ENCODE results near the gene B9D1.
"Not testable (repeated sequence)": the region's sequence is repeated elsewhere in the genome, so short reads cannot be mapped to it uniquely, and the experiment has no call there.

The B9D1 gene

DNA sequence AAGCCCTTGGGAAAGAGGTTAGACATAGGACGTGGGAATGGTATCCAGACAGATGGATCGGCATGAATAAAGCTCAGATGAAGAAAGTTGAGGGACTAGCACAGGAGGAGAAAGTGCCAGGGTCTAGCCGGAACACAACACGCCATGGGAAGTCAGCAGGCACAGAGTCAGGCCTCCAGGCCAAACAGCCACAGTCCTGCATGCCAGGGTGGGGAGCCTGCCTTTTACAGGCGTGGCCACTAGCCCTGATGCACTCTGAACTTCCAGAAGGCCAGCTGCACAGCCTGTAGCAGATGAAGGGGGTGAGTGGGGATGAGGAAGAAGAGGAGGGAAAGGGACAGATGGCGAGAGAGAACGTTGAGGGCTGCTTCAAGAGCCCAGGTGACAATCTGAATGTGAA lies 5.2 kb downstream of the B9D1 start:
- DNase-seq: no peak

DNA sequence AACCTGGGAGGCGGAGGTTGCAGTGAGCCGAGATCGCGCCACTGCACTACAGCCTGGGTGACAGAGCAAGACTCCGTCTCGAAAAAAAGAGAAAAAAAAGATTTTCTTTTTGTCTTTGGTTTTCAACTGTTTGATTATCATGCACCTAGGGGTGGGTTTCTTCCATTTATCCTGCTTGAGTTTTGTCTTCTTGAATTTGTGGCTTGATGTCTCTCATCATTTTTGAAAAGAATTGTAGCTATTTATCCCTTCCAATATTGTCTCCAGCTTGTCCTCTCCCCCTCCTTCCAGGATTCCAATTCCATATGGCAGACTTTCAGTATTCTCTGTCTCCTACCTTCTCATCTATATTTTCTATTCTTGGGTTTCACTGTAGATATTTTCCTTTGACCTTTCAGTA lies 7.8 kb downstream of the B9D1 start:
- DNase-seq: no peak

DNA sequence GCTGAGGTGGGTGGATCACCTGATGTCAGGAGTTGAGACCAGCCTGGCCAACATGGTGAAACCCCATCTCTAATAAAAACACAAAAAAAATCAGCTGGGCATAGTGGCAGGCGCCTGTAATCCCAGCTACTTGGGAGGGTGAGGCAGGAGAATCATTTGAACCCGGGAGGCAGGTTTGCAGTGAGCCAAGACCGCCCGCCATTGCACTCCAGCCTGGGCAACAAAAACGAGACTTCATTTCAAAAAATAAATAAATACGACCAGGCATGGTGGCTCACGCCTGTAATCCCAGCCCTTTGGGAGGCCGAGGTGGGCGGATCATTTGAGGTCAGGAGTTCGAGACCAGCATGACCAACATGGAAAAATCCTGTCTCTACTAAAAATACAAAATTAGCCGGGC lies 9.1 kb downstream of the B9D1 start:
- DNase-seq: not testable (repeated sequence)

DNA sequence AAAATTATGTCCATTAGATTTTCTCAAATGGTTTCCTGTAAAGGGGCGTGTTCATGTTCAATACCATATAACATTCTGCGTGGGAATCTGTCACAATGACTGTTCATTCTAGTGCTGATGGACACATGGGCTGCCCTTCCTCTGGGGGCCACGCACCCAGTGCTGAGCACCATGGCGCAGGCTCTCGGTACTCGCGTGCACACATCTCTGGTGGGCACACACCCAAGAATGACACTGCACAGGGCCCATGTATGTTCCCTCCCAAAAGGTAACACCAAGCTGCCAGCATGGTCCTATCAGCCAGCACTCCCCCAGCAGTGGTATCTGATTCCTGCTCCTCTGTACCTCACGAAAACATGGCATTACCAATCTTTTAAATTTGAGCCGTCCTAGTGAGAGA lies 13.7 kb downstream of the B9D1 start:
- DNase-seq: no peak

DNA sequence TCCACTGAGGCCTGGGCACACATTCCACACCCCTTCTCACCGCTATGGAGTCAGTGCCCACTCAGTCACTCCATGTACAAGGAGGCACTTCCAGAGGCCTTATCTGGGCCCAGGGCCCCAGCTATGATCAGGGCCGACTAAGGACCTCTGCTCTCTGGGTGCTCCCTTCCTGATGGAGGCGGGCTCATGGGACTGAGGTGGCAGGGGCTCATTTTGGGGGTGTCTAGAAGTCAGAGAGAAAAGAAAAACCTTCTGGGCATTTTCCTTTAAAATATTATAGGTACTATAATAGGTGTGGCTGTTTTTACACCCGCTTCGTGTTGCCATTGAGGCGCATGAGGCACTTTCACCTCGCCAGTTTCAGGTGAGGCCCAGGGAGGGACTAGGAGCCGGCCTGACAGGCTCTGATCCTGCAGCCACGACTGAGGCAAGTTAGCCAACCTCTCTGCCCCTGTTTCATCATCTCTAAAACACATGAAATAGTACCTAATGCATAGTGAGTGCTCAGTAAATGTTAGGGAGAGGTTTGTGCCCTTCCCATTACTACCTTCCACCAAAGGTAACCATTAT lies 14.4 kb downstream of the B9D1 start:
- no peak for DNase-seq

DNA sequence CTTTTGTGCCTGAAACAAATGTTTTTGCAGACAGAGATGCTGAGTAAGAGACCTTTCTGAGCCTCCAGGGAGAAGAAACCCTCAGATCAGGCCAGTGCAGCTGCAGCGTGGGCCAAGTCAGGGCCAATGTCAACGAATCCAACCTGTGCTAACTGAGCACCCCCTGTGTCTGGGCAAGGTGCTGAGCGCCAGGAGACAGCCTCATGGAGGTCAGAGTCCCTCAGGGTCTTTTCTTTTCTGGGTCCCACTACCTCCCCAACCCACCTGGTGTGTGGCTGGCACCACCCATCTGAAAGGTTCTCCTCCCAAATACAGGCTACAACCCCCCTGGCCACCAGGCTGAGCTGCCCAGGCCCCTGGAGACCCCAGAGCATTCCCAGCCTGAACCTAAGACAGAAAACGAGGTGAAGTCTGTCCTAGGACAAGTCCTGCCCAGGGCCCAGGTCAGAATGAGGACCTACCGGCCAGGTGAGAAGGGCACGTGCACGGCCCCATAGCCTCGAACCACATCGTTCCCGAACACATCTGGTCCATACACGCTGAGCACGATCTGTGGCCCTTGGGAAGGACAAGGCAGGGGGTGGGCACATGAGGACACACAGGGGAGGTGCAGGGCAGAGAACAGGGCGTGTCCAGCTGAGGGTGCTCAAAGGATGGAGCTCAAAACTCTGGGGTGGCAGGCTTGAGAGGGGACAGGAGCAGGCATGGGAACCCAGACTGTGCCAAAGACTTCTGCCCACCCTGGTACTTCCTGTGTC lies 15.0 kb downstream of the B9D1 start:
- no peak for DNase-seq

DNA sequence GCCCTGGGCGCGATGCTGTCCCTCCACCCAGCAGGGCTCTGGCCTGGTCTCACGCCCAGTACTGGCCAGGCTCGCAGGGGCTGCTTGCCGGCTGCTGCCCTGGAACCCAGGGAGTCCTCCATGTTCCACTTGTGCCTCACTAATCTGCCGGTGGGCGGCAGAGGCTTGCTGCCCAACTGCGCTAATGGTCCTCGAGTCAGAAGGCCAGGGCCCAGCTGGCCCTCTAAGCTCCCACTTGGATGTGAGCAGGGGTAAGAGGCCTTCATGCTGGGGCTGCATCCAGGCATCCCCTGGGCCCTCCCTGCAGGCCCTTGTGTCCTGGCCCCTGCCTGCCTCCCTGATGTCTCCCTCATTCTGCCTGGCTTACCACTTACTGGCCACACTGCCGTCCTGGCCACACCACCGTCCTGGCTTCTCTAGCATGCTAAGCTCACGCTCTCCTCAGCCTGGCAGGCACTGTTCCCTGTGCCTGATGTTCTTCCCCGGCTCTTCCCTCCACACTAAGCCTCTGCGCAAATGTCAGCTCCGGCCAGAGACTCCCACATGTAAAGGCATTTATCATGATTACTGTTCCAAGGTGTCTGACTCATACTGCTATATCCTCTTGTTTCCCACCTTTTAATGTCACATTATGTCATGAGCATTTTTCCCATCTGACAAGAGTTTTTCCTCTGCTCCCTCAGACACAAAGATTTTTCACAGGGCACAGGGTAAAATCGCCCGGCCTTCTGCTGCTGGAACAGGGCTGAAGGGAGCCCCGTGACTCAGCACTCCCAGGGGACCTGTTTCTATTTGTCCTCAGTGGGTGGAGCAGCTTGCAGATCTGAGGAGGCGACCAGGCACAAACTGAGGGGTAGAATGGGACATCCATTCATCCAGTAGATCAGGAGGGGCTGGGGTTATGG lies 15.9 kb downstream of the B9D1 start:
- DNase-seq: no peak

DNA sequence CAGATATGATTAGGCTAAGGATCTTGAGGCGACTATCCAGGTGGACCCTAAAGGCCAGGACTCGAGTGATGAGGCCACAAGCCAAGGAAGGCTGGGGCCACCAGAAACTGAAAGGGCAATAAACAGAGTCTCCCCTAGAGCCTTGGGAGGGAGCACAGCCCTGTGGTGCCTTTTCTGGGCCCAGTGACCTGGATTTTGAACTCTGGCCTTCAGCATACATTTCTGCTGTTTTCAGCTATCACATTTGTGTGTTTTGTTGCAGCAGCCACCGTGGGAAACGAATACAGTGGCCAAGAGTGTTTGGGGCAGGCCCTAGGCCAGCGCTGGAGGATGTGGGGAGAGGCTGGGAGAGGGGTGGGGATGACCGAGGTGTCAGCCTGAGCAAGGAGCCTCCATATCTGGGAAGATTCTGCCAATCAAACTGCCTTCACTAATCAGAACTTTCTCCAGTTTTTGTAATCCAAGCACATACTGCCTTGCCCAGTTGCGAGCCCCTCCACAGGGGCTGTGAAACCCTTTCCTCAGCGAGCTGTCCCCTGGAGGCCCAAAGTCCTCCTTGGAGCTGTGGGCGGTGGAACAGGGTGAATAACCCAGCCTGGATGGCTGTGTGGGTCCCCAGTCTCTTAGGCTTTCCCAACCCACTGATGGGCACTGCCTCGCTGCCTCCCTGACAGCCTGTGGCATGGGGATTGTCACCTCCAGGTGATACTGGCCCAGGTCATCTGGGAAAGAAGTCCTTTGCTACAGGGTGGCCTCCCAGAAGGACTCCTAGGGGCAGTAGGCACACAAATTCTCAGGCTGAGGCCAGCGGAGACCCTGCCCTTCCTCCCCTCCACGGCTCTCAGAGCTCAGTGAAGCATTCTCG lies 16.8 kb downstream of the B9D1 start:
- no peak for DNase-seq

DNA sequence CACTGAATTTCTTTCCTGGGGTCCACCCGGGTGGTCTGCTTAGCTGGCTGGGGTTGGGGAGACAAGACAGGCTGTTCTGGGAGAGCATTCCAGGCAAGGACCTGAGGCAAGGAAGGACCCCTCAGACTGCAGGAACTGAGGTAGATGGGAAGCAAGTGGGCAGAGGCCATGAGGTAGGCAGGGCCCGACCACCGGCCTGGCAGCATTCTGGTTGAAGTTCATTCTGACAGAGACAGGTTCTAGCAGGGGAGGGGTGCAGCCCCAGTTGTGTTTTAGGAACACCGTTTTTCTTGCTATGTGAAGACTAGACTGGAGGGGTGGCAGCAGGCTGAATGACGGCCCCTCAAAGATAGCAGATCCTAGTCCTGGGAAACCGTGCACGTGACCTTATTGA lies 17.5 kb downstream of the B9D1 start:
- no peak for DNase-seq

DNA sequence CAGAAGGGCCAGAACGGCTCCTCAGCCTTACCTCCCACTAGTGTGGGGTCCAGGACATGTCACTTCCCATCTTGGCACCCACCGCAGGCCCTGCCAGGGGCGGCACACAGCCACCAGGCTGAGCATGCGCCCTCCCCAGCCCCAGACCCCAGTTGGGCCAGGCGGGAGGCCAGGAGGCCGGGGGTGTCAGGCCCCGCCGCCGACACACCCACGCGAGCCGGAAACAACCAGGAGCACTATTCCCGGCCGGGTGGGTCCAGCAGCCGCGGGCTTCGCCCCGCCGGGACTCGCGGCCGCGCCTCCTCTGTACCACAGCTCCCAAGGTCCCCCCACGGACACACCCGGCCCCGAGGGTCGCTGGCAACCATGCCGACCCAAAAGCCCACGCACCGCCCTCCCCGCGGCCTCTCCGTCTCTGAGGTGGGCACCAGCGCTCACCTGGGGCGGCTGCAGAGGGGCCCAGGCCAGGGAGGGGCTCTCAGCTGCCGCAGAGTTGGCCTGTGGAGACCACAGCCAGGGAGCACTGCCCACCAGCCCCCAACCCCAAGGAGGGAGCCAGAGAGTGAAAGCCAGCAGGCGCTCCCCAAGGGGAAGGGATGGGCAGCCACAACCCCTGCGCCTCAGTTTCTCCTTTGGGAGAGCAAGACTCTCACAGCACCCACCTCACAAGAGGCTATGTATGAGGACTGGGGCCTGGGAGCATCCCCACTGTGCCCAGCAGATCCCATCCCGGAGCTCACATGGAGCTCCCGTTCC lies 18.0 kb downstream of the B9D1 start:
- no peak for DNase-seq

DNA sequence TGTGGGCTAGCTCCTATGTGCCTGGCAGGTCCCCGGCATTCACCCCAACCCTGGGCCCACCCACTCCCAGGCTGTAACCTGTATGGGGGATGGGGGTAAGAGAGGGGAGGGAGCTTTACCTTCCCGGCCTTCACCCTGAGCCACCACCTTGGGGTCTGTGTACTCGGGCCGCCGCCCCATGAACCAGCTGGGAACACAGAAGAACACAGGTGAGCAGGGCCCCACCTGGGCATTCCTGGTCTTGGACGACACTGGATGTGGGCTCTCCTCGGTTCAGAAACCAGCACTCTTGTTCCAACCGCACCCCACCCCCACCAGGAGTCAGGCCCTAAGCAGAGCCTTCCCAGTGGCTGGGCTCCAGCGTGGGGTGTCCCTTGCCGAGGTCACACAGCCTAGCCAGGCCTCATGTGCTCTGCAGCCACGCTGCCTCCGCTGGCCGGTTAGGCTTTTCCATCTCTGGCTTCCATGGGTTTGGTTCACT lies 18.8 kb downstream of the B9D1 start:
- DNase-seq: no peak

DNA sequence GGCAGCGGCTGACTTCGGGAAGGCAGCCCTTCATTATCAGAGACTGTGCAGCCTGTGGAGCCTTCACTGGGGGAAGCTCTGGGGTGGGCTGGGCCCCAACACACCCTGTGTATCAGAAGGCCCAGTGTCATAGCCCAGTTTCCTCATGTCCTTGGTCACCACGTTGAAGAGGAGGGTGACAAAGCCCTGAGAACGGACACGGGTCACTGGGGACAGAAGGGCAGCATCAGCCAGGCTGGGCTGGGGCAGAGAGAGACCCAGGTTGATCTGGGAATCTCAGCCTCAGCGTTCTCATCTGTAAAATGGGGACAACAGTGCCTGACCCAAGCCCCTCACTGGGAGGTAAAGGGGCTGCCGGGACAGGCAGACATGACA lies 19.3 kb downstream of the B9D1 start:
- no peak for DNase-seq

DNA sequence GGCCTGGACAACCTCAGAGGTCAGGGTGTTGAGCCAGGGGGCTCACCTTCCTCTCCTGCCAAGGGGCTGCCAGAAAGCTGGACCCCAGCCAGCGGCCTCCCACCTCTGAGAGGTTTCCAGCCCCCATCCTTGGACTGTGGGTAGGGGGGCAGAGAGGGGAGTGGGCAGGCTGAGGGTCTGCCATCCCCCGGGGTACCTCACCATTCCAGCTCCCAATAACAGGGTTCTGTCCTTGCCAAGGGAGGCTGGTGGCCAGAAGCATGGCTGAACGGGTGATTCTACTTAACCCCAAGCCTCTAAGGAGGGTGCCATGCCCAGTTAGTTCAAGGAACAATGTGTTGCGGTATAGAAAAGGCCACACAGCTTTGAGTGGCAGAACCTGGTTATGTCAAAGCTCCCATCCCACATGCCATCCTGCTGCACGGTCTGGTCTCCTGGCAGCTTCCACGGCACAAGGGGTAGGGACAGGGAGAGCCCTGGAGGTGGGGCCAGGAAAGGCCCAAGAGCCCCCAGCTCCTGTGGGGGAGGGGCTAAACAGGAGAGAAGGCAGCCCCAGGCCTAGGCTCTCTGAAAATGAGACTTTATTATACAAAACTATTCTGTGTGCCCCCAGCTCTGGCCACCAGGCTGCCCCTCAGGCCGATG lies 19.8 kb downstream of the B9D1 start:
- no peak for DNase-seq

DNA sequence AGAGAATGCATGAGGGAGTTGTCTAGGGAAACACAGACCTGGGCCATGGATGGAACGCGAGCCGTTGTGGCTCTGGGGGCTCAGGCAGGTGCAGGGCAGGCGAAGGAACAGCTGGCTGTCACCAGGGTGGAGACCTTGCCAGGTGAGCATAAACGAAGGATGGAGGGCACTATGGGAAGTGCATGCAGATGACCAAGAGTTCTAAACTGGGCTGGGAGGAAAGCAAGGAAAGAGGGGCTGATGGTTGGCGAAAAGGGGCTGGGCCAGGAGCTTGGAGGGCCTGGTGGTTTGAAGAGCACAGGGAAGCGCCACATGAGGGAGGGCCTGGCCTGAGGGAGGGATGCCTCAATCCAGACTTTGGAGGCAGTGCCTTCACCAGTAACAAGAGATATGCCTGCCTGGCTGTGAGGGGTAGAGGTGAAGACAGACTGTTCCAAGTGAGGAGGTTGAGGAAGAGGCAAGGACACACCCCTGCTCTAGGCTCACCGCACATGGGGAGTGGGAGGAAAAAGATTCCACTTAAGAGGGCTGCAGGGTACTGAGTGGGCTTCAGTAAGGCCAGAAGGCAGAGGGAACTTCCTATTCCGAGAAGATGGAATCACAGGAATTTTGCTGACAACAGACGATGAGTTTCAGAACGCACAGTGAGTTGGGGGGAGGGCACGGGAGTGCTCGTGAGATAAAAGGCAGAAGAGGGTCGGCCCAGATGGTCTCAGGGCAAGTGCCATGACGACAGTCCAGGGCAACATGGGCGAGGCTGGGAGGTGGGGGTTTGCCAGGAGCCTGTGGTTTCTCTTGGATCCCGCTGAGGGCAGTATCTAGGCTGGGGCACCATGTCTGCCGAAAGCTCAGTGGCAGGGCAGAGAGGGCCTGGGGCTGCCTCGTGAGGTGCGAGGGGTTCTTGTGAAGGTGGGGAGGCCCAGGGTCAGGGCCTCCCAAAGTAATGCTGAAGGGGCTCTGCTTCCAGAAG lies 20.6 kb downstream of the B9D1 start:
- DNase-seq: no peak

DNA sequence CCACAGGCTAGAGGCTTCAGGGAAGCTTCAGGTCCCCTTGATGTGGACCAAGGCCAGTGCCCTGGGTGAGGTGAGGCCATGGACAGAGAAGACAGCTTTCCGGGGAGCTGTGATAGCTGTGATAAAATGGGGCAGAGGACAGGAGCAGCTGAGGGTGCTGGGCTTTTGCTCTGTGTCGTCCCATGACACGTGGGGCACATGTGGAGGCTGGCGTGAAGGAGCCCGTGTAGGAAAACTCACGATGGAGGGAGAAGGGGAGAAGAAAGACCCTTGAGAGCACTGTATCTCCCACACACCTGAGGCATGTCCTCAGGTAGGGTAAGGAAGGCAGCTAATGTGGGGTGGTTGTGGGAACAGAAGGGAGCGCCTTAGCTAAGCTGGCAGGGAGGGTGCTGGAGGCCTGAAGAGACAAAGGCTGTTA lies 21.3 kb downstream of the B9D1 start:
- no peak for DNase-seq

DNA sequence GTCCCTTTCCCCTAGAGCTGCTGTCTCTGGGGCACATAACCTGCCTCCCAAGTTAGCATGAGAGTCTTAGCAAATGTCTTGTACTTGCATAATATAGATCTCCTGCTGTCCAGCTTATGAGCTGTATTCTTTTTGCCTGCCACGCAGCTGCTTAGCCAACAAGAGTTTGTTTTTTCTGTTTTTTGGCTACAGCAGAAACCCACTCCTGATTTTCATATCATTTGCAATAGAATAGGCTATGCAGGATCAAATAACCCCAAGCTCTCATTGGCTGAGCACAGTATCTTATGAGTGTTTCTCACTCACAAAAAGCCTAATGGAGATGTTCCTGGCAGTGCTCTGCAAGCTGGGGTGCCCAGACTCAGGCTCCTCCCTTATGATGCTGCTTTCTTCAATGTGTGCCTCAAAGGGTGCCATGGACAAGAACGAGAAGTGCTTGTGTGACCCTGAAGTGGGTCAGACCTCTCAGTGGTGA lies 23.1 kb downstream of the B9D1 start:
- no peak for DNase-seq

DNA sequence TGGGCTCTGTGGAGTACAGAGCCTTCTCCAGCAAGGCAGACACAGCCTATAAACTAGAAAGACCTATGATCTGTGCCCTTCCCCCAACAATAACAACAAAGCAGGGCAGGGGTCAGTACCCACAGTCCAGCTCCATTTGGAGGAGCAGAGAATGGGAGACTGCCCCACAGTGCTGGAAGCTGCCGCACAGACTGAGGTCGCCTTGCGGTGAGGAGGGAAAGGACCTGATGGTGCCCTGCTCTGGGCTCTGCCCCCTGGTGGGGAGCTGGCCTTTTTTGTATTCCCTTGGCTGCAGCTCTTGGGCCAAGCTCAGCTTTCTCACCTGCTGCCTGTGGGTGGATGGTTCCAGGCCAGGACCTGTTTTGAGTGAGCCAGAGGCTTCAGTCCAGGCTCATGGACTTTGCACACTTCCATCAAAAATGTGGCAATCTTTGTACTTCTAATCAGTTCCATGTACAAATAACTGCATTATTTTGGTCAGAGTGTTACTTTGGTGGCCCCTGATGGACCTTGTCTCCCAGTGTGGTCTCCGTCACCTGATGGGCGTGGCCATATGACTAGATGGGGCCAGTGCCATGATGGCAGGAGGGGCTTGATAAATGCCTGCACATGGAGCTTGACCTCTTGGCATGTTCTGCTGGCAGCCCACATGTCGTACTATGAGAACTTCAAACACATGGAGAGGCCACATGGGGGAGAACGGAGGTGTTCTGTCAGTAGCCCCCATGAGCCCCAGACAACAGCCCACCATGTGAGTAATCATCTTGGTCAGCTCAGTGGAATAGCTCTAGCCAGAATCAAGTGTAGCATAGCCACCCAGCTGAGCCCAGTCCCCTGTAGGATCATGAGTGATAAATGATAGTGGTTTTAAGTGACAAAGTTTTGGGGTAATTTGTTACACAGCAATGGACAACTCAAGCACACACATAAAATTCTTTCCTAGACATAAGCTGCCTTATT lies 24.2 kb downstream of the B9D1 start:
- peak; percentile 2 to 28 for DNase-seq

DNA sequence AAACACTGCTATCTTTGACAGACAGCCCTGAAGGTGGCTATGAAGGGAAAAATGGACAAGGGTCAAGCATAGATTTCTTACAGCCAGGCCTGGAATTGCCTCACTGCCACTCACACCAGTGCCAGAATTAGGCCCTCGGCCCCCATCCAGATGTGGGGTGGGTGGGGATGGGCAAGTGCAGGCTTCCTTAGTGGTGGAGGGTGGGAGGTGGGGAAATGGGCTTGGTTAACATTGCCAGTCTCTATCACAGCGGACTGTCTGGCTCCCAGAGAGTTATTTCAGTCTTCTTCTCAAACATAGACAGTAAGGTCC lies 24.9 kb downstream of the B9D1 start:
- no peak for DNase-seq

All from Kasumi-1 (cell line).